Stimulated activated CD4-positive, alpha-beta T cell treated with anti-CD3 and anti-CD28 coated beads, Interleukin-4, amount 100 ng/mL, for 1 hour (primary cell): ENCODE results near the gene SLC24A5.

Experiments used
- DNase-seq: peaks from one replicate; pipeline ENCODE4 v3.0.0-alpha.2; 2020

The SLC24A5 gene

DNA sequence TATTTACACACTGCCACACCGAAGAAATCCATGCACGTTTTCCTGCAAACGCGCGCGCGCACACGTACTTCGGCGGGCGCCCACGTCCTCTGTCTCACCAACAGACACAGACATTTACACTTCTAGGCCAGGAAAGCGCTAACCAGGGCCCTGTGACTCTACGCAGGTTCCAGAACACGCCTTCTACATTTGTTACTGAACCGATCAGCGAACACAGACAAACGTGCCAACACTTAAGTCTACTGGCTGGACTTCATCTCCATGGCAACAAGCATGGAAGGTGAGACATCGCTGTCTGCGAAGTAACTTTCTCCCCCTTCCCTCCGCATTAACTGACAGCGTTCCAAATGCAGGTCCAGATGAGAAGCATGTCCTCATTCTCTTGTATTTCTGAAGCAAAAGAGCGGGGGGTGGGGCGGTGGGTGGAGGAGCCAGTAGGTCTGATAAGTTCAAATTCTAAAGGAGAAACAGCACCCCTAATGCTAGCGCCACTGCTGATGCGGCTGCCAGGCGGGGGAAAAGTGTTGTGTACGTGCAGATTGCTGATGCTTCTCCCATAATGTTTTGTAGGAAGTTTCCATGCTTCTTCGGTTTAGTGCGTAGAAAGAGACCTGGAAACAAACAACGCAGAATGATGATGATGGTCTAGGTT, 70.9 kb downstream of the SLC24A5 start, which contains the start of gene CTXN2:
CTXN2 (plus strand) TSS at position 92 of the 652 bp plus-strand sequence. CDS start 9,636 bp downstream, outside the sequence.
- DNase-seq: no peak
